Mucosa of descending colon (tissue), 3 donors: ENCODE results near the gene MTSS2. TPM values are rescaled to one million over a fixed set of nuclear protein-coding genes. Genes with fewer than 3 reads are reported as not detected.

Experiments
- ATAC-seq: fragments of 200-7000 bp; cut with Tn5 transposase; one replicate; pipeline ENCODE4 v1.9.1; 2020; ENCODE audit warnings: mild to moderate bottlenecking, moderate library complexity
- DNase-seq, 3 donors: peaks; one replicate each; pipeline ENCODE4 v3.0.0-alpha.2; 2020
- H3K36me3 ChIP-seq: fragments of 200-600 bp; one replicate; pipeline ENCODE4 v1.8.0; 2021; ENCODE audit warnings: low read depth, mild to moderate bottlenecking
- H3K4me1 ChIP-seq: fragments of 200-600 bp; one replicate; pipeline ENCODE4 v1.8.0; 2021; ENCODE audit warnings: low read depth, mild to moderate bottlenecking
- H3K4me3 ChIP-seq: fragments of 200-600 bp; one replicate; pipeline ENCODE4 v1.8.0; 2021; ENCODE audit warnings: mild to moderate bottlenecking
- H3K9me3 ChIP-seq: fragments of 200-600 bp; one replicate; pipeline ENCODE4 v1.8.0; 2021; ENCODE audit warnings: mild to moderate bottlenecking
- CTCF ChIP-seq: fragments of 200-600 bp; IDR thresholded peaks from one replicate; pipeline ENCODE4 v1.8.0; 2022; ENCODE audit warnings: antibody characterized with exemption, mild to moderate bottlenecking
- intact Hi-C, 2 donors: fragments of 100-400 bp; cut with DNase I in 1 of 2; cut with micrococcal nuclease in 1 of 2; formaldehyde crosslinking; loops; one replicate each; pipeline versions ENCODE4 v1.11.0 to v1.11.1; 2022; cut with DNase I, micrococcal nuclease
- total RNA-seq, 3 donors: library from RNA; stranded (reverse); fragmentation: NEBNext Ultra II Directional in 2 of 3; extraction: Animal tissue kit (Norgen Biotek cat#: 25700) in 2 of 3; gene quantifications; one replicate each; pipeline versions ENCODE4 v1.2.1 to v1.2.4, GENCODE V29; 2021 to 2023
- donor health status: DM: no; HTN: no; CAD: no; lungs with moderate emphysema.
- donor health status: DM: no; HTN: no; CAD: no.
- donor health status: DM: no; HTN: yes; CAD: no.

Gene MTSS2
- total RNA-seq, 3 donors from 2014 or later: 11.8 to 151 (median 28.2) TPM

DNA sequence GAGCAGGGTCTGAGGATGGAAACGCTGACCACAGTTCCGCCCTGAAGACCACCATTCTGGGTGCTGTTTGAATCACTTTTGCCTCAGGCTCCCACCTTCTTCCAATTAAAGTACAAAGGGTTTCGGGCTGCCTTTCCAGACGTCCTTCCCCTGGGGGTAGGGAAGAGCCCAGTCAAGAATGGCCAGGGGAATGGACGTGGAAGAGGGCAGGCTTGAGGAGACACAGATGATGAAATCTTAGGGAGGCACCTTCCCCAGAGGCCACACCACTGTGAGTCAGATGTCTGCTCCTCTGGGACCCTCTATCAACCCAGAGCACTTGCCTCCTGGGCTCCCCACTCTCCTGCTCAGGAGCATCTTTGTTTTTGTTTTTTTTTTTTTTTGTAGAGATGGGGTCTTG lies 27.5 kb upstream of the MTSS2 start:
- intact Hi-C loops: no loop called here
- no peak for TF ChIP-seq CTCF
- H3K4me1 ChIP-seq: no peaks in the 10 kb centered on the region
- DNase-seq (no peak), ATAC-seq (no peak)
- H3K9me3 ChIP-seq: no peaks in the 10 kb centered on the region
- no peaks in the 10 kb centered on the region for H3K36me3 ChIP-seq
- no peak overlapping the region for H3K4me3 ChIP-seq

DNA sequence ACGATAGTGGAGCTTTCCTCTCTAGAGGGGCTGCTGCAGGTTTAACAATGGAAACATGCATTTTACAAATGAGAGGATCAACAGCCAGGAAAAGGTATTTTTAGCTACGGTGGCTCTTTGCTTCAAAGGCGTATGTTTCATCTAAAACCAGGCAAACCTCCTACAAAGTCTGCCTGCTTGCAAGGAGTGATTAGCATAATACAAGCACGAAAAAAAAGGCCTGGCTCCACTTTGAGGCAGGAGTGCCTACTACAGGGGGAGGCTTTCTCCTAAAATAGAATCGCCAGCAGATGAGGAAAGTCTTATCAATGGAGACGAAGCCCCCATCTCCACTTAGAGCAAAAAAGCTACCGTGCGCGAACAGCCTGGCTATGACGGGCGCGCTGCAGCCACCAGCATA lies 27.1 kb upstream of the MTSS2 start:
- Histone ChIP-seq H3K4me3 (no peak overlapping the region), H3K9me3 (no peaks in the 10 kb centered on the region), H3K36me3 (no peaks in the 10 kb centered on the region), H3K4me1 (no peaks in the 10 kb centered on the region)
- no peak for DNase-seq
- ATAC-seq: no peak
- no peak for TF ChIP-seq CTCF
- intact Hi-C loops: no loop called here

GRCh38 chr16:70712359-70712758 lies 26.5 kb upstream of the MTSS2 start:
- H3K4me1 ChIP-seq: no peaks in the 10 kb centered on the region

GRCh38 chr16:70711211-70712031 lies 25.6 kb upstream of the MTSS2 start:
- intact Hi-C loops: no loop called here
- no peaks in the 10 kb centered on the region for H3K9me3 ChIP-seq
- DNase-seq: no peak
- H3K36me3 ChIP-seq: no peaks in the 10 kb centered on the region
- no peak overlapping the region for H3K4me3 ChIP-seq
- ATAC-seq: no peak
- TF ChIP-seq CTCF: no peak
- H3K4me1 ChIP-seq: peaks cover 2% of the 10 kb centered on the region

More at GRCh38 chr16:70712359-70712758, 26.5 kb upstream of the MTSS2 start:
- Histone ChIP-seq H3K36me3 (no peaks in the 10 kb centered on the region), H3K4me3 (no peak overlapping the region), H3K9me3 (no peaks in the 10 kb centered on the region)
- no peak for ATAC-seq
- no peak for DNase-seq
- no peak for TF ChIP-seq CTCF
- intact Hi-C loops: no loop called here

DNA sequence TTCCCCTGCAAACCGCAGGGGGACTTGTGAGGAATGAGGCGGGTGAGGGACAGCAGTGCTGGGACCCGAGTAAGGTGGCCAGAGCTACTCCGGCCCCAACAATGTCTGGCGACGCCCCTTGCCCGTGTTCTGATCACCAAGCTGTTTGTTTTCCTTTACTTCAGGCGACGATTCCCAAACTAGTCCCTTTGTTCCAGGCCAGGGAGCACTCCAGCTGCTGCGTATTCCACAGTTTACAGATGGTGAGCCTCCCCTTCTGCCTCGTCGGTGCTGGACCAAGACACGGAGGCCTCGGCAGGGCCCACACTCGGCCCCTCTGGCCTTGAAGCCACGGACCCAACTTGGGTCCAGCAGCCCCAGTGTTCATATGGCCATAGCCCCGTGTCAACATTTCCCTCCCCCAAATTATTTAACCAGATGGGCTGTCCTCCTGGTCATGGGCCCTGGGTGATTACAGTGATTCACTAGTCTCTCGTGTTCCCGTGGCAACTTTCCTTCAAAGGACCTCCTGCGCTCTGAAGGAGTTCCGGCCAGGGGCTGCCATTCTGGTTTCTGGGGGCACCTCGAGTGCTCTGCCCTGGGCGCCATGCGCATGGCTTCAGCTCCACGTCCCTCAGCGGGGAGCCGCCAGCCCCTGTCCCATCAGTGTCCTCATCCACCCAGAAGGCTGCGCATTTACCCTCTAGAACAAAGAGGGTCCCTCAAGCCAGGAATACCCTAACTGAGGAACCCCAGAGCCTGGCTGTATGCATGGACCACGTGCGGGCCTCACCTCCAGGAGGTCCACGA lies 24.8 kb upstream of the MTSS2 start:
- intact Hi-C loops: no loop called here
- TF ChIP-seq CTCF: no peak
- no peaks in the 10 kb centered on the region for H3K9me3 ChIP-seq
- no peak overlapping the region for H3K4me3 ChIP-seq
- H3K36me3 ChIP-seq: no peaks in the 10 kb centered on the region
- ATAC-seq (no peak), DNase-seq (no peak)
- H3K4me1 ChIP-seq: peaks cover 2% of the 10 kb centered on the region
